DMS 273 treated with DMSO at 0.1 percent for 48 hours (cell line): ENCODE results near the gene FFAR3.
"Not testable (repeated sequence)": the region's sequence is repeated elsewhere in the genome, so short reads cannot be mapped to it uniquely, and the experiment has no call there.

ENCODE experiments used
- DNase-seq: peaks from one replicate; lab custom pipeline; 2025; lab: John Stamatoyannopoulos, UW

The FFAR3 gene

GRCh38 chr19:35351411-35352176, 6.7 kb upstream of the FFAR3 start:
- no peak for DNase-seq

DNA sequence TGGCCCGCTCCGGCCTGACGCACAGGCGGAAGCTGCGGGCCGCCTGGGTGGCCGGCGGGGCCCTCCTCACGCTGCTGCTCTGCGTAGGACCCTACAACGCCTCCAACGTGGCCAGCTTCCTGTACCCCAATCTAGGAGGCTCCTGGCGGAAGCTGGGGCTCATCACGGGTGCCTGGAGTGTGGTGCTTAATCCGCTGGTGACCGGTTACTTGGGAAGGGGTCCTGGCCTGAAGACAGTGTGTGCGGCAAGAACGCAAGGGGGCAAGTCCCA, 6.1 kb upstream of the FFAR3 start:
- no peak for DNase-seq

DNA sequence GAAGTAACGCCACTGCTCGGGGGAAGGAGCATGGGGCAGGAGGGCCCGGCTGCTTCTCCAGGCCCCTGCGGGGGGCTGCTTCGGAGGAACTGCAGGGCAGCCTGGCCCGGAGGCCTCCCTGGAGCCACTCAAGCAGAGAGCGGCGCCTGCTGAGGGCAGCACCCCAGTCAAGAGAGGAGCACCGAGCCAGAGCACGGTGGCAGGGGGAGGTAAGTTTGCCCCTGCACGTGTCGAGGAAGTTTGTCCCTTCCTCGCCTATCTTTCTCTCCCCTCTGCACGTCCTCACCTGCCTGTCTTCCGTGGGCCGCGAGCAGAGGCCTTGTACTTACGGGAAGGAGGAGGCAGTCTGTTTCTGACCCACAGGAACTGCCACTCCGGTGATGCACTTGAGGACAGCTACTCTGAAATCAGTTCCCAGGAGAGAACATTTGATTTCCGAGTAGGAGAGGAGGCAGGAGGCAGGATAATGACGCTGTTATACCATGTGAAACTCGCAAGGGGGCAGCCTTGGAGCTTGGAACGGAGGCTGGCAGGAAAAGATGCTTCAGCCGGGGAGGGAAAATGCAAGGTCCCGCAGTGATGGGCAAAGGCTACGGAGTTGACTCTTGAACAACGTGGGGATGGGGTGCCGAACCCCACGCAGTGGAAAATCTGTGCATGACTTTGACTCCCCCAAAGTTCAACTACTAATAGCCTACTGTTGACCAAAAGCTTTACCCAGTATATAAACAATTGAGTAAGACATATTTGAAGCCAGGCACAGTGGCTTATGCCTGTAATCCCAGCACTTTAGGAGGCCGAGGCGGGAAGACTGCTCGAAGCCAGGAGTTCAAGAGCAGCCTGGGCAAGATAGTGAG, 5.6 kb upstream of the FFAR3 start:
- DNase-seq: peak; percentile 32

GRCh38 chr19:35353635-35354034, 4.6 kb upstream of the FFAR3 start:
- DNase-seq: no peak

DNA sequence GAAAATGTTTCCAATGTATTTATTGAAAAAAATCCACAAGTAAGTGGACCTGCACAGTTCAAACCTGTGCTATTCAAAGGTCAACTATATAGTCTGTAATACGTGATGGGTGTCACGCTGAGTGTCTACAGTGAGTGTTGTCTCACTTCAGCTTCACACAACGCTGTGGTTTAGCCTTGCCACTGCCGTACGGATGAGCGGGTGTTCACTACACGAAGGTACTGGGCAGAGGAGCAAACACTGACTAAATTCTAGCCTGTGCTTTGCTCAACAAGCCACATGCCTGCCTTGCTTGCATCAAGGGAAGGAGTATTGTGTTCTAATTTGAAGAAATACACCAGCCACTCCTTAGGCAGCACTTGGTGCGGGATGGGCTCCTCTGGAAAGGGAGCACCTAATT, 3.4 kb upstream of the FFAR3 start:
- DNase-seq: no peak

GRCh38 chr19:35355791-35356460, 2.3 kb upstream of the FFAR3 start:
- no peak for DNase-seq

DNA sequence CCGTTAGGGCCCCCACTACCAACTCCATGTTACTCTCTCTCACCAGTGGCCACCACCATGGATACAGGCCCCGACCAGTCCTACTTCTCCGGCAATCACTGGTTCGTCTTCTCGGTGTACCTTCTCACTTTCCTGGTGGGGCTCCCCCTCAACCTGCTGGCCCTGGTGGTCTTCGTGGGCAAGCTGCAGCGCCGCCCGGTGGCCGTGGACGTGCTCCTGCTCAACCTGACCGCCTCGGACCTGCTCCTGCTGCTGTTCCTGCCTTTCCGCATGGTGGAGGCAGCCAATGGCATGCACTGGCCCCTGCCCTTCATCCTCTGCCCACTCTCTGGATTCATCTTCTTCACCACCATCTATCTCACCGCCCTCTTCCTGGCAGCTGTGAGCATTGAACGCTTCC, 574 bp downstream of the FFAR3 start:
- not testable (repeated sequence) for DNase-seq

GRCh38 chr19:35359395-35359794, 1.1 kb downstream of the FFAR3 start:
- DNase-seq: not testable (repeated sequence)

DNA sequence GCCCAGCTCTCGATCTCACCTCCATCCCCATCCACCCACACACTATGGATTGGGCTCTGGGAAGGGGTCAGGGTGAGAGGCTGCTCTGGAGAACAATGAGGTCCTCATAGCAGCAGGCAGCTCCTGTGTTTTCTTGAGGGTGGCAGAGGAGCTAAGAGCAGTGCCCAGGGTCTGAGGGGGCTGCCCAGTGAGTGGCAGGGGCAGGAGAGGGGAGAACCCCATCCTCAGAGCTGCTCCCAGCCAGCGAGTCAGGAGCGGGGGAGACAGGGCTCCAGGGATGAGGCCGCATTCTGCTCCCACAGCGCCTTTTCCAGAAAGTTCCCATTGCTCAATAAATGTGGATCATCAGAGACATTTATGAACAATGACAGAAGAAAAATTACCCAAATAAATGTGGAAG, 1.8 kb downstream of the FFAR3 start:
- DNase-seq: not testable (repeated sequence)

DNA sequence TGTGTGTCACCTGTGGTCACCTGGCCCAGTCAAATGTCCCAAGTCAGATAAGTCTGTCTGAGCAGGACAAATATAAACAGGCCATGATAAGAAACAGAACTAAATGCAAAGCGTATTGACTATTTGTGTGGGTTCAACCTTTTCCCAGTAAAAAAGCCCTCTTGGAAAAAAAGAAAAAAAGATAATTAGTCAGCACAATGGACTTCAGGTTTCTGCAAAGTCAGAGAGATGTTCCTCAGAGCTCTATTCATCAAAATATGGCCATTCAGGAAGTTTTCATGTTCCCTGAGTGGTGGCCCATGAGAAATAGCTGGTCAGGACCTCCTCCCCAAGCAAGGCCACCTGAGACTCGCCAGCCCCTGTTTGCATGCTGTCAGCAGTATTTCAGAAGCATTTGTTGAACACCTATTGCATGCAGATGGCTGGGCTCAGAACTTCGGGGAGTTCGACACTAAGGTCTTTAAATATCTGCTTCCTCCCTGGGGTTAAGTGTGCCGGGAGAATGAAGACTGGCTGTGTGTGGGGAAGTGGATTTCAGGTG, 2.7 kb downstream of the FFAR3 start:
- no peak for DNase-seq

- no peak for DNase-seq
These were observed 4.2 kb downstream of the FFAR3 start for GRCh38 chr19:35362261-35363000.

GRCh38 chr19:35363001-35363590, 4.8 kb downstream of the FFAR3 start:
- DNase-seq: no peak

DNA sequence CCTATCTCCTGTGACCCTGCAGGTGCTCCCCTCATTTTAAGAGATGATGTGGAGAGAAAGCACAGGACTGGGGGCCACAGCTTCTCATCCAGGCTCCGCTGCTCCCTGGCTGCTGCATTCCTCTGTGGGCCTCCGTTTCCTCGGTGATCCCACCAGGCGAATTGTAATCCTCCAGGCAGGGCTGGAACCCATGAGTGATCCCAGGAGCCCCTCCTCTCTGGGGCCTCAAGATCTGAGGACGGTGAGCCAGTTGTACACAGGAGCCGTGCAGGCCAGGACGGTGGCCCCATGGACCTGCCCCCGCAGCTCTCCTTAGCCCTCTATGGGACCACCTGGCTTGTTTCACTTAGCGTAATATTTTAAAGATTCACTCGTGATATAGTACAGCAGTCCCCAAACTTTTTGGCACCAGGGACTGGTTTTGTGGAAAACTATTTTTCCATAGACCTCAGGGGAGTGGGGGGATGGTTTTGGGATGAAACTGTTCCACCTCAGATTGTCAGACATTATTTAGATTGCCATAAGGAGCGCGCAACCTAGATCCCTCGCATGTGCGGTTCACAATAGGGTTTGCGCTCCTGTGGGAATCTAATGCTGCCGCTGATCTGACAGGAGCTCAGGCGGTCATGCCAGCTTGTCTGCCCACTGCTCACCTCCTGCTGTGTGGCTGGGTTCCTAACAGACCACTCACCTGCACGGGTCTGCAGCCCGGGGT, 5.6 kb downstream of the FFAR3 start:
- no peak for DNase-seq

- no peak for DNase-seq
These were observed 7.0 kb downstream of the FFAR3 start for GRCh38 chr19:35365303-35365702.

- no peak for DNase-seq
These were observed 10.1 kb downstream of the FFAR3 start for GRCh38 chr19:35368378-35368777.

DNA sequence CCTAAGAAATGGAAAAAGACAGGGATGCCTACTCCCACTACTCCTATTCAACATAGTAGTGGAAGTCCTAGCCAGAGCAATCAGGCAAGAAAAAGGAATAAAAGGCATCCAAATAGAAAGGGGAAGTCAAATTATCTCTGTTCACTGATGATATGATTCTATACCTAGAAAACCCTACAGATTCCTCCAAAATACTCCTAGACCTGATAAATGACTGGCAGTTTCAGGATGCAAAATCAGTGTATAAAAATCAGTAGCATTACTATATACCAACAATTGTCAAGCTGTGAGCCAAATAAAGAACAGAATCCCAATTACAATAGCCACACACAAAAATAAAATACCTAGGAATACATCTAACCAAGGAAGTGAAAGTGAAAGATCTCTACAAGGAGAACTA, 11.3 kb downstream of the FFAR3 start:
- DNase-seq: no peak

GRCh38 chr19:35370722-35371121, 12.5 kb downstream of the FFAR3 start, which contains the start of gene GPR42:
GPR42 (plus strand) TSS chr19:35371068; CDS start chr19:35371360, 292 bp downstream.
- no peak for DNase-seq

DNA sequence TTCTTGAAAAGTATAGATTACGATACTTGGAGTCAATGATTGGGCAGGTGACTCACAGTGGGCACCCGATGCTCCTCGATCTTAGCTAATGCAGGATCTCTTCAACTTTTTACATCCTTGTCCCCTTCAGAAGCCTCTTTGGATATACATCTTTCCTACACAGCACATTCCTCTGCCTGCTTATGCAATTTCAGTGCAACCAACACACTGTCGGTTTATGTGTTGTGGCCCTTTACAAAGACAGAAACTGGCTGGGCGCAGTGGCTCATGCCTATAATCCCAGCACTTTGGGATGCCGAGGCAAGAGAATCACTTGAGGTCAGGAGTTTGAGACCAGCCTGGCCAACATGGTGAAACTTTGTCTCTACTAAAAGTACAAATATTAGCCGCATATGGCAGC, 15.2 kb downstream of the FFAR3 start:
- DNase-seq: no peak

GRCh38 chr19:35374031-35374430, 15.8 kb downstream of the FFAR3 start:
- DNase-seq: not testable (repeated sequence)

DNA sequence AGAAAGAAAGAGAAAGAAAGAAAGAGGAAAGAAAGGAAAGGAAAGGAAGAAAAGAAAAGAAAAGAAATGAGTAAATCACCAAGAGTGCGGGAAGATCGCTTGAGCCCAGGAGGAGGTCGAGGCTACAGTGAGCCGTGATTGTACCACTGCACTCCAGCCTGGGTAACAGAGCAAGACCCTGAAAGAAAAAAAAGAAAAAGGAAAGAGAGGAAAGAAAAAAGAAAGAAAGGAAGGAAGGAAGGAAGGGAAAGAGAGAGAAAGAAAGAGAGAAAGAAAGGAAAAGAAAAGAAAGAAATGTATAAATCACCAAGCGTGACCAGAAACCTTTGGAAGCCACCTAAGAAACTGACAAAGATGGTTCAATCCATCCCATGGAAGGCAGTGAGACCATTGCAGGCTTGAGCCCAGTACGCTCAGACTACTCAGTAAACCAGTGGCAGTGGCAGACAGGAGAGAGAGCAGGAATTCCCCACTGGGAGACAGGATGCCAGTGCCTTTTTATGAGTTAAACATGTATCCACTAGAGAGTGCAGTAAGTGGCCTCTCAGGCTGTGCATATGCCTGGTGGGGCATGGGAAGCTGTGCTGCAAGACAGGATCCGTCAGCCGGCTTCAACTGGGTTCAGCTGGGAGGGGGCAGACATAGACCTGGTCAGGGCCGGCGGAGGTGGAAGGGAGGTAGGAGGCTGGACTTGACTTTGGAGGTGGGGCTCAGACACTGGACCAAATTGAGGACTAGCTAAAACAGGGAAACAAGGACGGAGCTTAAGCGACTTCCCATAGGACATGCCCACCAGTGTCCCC, 17.4 kb downstream of the FFAR3 start:
- DNase-seq: no peak
